Measurements from ENCODE around the gene ARFRP1. TPM values are rescaled to one million over a fixed set of nuclear protein-coding genes. Genes with fewer than 3 reads are reported as not detected.

ARFRP1 gene
- total and polyA plus RNA-seq, 2 of the 13 experiments (the other 11 are each of a cell fraction or from before 2014, with no cell fraction given): 32.0 to 51.1 TPM

- TF ChIP-seq ZBTB39 (CRISPR knock-in tag; IDR thresholded peaks at IDR 0.05): peak; percentile 51; the same call in 1 of the 2 replicates
- TF ChIP-seq RFX3 (CRISPR knock-in tag; IDR thresholded peaks at IDR 0.05): no peak
- TF ChIP-seq ZFP91 (CRISPR knock-in tag; IDR thresholded peaks at IDR 0.05; ENCODE audit: borderline replicate concordance): peak; percentile 13; the same call in 1 of the 2 replicates
- TF ChIP-seq, protein P1, sequence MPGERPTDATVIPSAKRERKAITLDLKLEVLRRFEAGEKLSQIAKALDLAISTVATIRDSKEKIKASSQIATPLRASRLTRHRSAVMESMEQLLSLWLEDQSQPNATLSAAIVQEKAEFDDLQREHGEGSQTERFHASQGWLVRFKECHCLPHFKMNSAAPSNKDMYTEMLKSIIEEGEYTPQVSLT (CRISPR knock-in tag; IDR thresholded peaks at IDR 0.05; ENCODE audit: borderline replicate concordance, low read depth): no peak
- no peak for TF ChIP-seq EP300 (IDR thresholded peaks at IDR 0.05; ENCODE audit: low read depth in 2 of 2, low read length in 2 of 2)
- no peak for TF ChIP-seq EP300 (CRISPR knock-in tag; IDR thresholded peaks at IDR 0.05; ENCODE audit: borderline replicate concordance)
- no peak for TF ChIP-seq HMGXB3 (CRISPR knock-in tag; IDR thresholded peaks at IDR 0.05; ENCODE audit: borderline replicate concordance)
- TF ChIP-seq EHMT2 (IDR thresholded peaks at IDR 0.05; ENCODE audit: borderline replicate concordance, low read depth, low read length): no peak
- no peak for TF ChIP-seq ELF1 (CRISPR knock-in tag; IDR thresholded peaks at IDR 0.05)
- TF ChIP-seq ONECUT2 (CRISPR knock-in tag; IDR thresholded peaks at IDR 0.05): no peak
- TF ChIP-seq ZNF253 (CRISPR knock-in tag; IDR thresholded peaks at IDR 0.05; ENCODE audit: borderline replicate concordance): no peak
- no peak for TF ChIP-seq ZNF333 (CRISPR knock-in tag; IDR thresholded peaks at IDR 0.05; ENCODE audit: borderline replicate concordance)
- no peak; the same call in 1 of the 2 replicates for TF ChIP-seq MEF2D (CRISPR knock-in tag; IDR thresholded peaks at IDR 0.05)
- TF ChIP-seq ZNF44 (CRISPR knock-in tag; IDR thresholded peaks at IDR 0.05): no peak
- TF ChIP-seq, protein P2, sequence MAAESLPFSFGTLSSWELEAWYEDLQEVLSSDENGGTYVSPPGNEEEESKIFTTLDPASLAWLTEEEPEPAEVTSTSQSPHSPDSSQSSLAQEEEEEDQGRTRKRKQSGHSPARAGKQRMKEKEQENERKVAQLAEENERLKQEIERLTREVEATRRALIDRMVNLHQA (CRISPR knock-in tag; IDR thresholded peaks at IDR 0.05): no peak
- TF ChIP-seq ZSCAN20 (CRISPR knock-in tag; IDR thresholded peaks at IDR 0.05; ENCODE audit: borderline replicate concordance): no peak
- TF ChIP-seq, protein P3, sequence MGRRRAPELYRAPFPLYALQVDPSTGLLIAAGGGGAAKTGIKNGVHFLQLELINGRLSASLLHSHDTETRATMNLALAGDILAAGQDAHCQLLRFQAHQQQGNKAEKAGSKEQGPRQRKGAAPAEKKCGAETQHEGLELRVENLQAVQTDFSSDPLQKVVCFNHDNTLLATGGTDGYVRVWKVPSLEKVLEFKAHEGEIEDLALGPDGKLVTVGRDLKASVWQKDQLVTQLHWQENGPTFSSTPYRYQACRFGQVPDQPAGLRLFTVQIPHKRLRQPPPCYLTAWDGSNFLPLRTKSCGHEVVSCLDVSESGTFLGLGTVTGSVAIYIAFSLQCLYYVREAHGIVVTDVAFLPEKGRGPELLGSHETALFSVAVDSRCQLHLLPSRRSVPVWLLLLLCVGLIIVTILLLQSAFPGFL (CRISPR knock-in tag; IDR thresholded peaks at IDR 0.05): no peak
- TF ChIP-seq SPEN (CRISPR knock-in tag; IDR thresholded peaks at IDR 0.05; ENCODE audit: low read depth): 0 out of 2 replicates have a peak, but pooled peaks have one; percentile 50
Observed at GRCh38 chr20:63745961-63746731, 38.4 kb upstream of the ARFRP1 start (continued).
